Measurements from ENCODE around the gene PLCL1. TPM values are rescaled to one million over a fixed set of nuclear protein-coding genes. Genes with fewer than 3 reads are reported as not detected.

The PLCL1 gene
- total RNA-seq, 1 donor from 2014 or later = 13.6 TPM

DNA sequence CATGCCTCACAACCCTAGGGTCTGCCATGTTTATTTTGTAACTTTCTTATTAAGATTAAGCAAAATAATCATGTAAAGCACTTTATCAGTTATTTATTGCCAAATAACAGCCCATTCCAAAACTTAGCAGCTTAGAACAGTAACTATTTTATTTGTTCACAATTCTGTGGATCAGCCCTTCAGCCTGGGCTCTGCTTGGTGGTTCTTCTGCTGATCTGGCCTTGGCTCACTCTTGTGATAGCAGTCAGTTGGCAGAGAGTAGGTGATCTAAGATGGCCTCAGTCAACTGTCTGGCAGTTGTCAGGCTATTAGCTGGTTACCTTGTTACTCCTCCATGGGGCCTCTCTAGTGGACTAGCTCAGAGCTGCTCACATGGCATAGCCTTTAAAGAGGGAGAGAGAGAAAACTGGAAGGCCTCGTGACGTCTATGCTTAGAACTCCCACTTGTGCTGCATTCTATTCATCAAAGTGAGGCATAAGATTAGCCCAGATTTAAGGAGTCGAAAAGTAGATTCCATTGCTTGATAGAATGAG, 54.3 kb downstream of the PLCL1 start:
- no peaks in the 10 kb centered on the region for H3K36me3 Mint-ChIP-seq (ENCODE audit: low read depth, unreplicated experiment)
- H3K4me3 Mint-ChIP-seq (ENCODE audit: unreplicated experiment) = no peak overlapping the region
- TF ChIP-seq, protein P1, sequence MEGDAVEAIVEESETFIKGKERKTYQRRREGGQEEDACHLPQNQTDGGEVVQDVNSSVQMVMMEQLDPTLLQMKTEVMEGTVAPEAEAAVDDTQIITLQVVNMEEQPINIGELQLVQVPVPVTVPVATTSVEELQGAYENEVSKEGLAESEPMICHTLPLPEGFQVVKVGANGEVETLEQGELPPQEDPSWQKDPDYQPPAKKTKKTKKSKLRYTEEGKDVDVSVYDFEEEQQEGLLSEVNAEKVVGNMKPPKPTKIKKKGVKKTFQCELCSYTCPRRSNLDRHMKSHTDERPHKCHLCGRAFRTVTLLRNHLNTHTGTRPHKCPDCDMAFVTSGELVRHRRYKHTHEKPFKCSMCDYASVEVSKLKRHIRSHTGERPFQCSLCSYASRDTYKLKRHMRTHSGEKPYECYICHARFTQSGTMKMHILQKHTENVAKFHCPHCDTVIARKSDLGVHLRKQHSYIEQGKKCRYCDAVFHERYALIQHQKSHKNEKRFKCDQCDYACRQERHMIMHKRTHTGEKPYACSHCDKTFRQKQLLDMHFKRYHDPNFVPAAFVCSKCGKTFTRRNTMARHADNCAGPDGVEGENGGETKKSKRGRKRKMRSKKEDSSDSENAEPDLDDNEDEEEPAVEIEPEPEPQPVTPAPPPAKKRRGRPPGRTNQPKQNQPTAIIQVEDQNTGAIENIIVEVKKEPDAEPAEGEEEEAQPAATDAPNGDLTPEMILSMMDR (IDR thresholded peaks at IDR 0.05; ENCODE audit: unreplicated experiment) = no peak
- no peak overlapping the region for H3K27ac Mint-ChIP-seq (ENCODE audit: unreplicated experiment)
- no peaks in the 10 kb centered on the region for H3K27me3 Mint-ChIP-seq (ENCODE audit: unreplicated experiment)
- no peak for DNase-seq (ENCODE audit: low spot score)
- H3K4me1 Mint-ChIP-seq (ENCODE audit: unreplicated experiment) = peaks cover 19% of the 10 kb centered on the region
- no peaks in the 10 kb centered on the region for H3K9me3 Mint-ChIP-seq (ENCODE audit: unreplicated experiment)

DNA sequence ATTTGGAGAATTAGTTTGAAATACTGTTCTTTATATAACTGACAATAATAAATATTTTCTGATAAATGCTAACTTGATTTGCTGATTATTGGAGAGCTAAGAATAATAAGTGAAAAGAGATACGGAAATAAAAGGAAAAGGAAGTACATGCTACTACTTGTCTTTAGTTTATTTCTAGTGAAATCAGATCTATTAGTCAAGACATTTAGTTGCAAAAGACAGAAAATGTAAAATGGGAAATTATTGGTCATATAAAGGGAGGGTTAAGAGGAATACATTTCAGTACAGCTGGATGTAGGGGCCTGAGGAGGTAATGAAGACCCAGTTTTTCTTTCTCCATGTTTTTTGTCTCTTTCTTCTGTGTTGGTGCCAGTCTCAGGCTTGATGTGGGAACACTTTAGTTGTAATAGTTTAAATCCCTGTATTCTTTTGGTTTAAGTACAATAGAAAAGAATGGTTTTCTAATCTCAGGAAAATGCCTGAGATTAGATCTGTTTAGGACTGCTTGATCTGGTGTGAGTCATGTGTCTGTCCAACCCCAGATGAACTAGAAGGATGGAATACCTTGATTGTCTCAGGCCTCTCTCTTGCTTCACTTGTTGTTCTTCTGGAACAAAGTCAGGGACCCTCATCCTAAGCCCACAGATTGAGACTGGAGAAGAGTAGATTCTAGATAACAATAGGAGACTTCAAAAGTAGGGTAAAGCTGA, 58.0 kb downstream of the PLCL1 start:
- Mint-ChIP-seq H3K27me3 (ENCODE audit: unreplicated experiment) (no peaks in the 10 kb centered on the region), H3K4me3 (ENCODE audit: unreplicated experiment) (no peak overlapping the region), H3K27ac (ENCODE audit: unreplicated experiment) (no peak overlapping the region), H3K36me3 (ENCODE audit: low read depth, unreplicated experiment) (no peaks in the 10 kb centered on the region), H3K9me3 (ENCODE audit: unreplicated experiment) (no peaks in the 10 kb centered on the region), H3K4me1 (ENCODE audit: unreplicated experiment) (peaks cover 24% of the 10 kb centered on the region)
- DNase-seq (ENCODE audit: low spot score) = no peak
- TF ChIP-seq, protein P1 (IDR thresholded peaks at IDR 0.05; ENCODE audit: unreplicated experiment) = no peak

DNA sequence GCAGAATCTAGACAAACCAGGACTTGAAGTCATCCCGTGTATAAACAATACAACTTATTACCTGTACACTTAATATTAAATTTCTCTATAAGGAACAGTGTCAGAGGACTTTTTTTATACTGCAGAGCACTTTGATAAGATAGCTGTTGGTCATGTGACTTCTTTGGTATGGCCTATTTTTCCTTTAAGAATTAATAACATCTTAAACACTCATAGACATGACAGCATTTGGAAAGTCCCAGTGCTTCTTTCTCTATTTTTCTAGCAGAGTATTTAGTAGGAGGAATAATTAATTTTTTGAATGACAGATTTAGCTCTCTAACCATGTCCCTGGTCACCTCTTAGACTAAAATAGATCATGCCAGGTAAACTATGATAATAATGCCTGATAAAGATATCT, 59.4 kb downstream of the PLCL1 start:
- Mint-ChIP-seq H3K36me3 (ENCODE audit: low read depth, unreplicated experiment) (no peaks in the 10 kb centered on the region), H3K4me1 (ENCODE audit: unreplicated experiment) (peaks cover 25% of the 10 kb centered on the region), H3K27ac (ENCODE audit: unreplicated experiment) (no peak overlapping the region), H3K27me3 (ENCODE audit: unreplicated experiment) (peaks cover 1% of the 10 kb centered on the region), H3K4me3 (ENCODE audit: unreplicated experiment) (no peak overlapping the region), H3K9me3 (ENCODE audit: unreplicated experiment) (no peaks in the 10 kb centered on the region)
- DNase-seq (ENCODE audit: low spot score) = no peak
- TF ChIP-seq, protein P1 (IDR thresholded peaks at IDR 0.05; ENCODE audit: unreplicated experiment) = no peak

DNA sequence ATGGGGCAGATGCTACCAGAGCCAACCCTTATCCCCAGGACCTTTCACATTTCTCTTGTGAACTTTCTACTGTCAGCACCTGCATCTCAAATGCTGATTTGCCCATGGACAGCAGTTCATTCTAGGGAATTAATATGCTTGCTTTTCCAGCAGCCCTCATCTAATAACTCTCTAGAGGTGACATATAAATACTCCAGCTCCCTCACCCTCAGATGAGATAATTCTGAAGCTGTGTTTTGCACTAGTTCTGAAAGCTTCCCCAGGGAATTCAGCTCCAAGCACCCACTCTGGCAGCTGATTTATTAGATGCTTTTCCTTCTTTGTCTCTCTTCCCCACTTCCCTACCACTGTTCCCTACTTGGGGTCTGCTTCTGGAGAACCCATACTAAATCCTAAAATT, 62.1 kb downstream of the PLCL1 start:
- Mint-ChIP-seq H3K36me3 (ENCODE audit: low read depth, unreplicated experiment) (no peaks in the 10 kb centered on the region), H3K9me3 (ENCODE audit: unreplicated experiment) (no peaks in the 10 kb centered on the region), H3K4me3 (ENCODE audit: unreplicated experiment) (peak overlapping the region; percentile 19), H3K27me3 (ENCODE audit: unreplicated experiment) (peaks cover 4% of the 10 kb centered on the region), H3K27ac (ENCODE audit: unreplicated experiment) (no peak overlapping the region), H3K4me1 (ENCODE audit: unreplicated experiment) (peaks cover 19% of the 10 kb centered on the region)
- no peak for DNase-seq (ENCODE audit: low spot score)
- TF ChIP-seq, protein P1 (IDR thresholded peaks at IDR 0.05; ENCODE audit: unreplicated experiment) = no peak

DNA sequence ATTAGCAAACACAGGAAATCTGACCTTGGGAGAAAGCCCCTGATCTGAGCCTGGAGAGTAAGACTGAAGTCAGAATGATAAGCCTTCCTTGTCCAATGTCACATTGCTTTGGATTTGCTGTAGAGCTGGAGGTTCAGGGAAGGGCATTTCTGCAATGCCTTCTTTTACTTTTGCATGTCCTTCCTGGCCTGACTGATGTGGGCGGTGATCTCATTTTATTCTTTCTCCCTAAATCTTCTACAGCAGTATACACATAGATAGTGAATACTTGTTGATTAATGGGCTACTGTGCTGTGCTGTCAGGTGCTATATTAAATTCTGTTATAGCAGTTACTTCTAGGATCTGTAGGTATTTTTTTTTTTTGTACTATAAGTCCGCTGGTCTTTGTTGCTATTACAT, 62.6 kb downstream of the PLCL1 start:
- peaks cover 25% of the 10 kb centered on the region for H3K4me1 Mint-ChIP-seq (ENCODE audit: unreplicated experiment)
- TF ChIP-seq, protein P1 (IDR thresholded peaks at IDR 0.05; ENCODE audit: unreplicated experiment) = no peak
- H3K36me3 Mint-ChIP-seq (ENCODE audit: low read depth, unreplicated experiment) = no peaks in the 10 kb centered on the region
- H3K27me3 Mint-ChIP-seq (ENCODE audit: unreplicated experiment) = peaks cover 4% of the 10 kb centered on the region
- H3K9me3 Mint-ChIP-seq (ENCODE audit: unreplicated experiment) = no peaks in the 10 kb centered on the region
- no peak for DNase-seq (ENCODE audit: low spot score)
- peak overlapping the region; percentile 19 for H3K27ac Mint-ChIP-seq (ENCODE audit: unreplicated experiment)
- H3K4me3 Mint-ChIP-seq (ENCODE audit: unreplicated experiment) = no peak overlapping the region
